GM18951 (cell line): Measurements from ENCODE around the gene ADAT1.
"Not testable (repeated sequence)": the region's sequence is repeated elsewhere in the genome, so short reads cannot be mapped to it uniquely, and the experiment has no call there.

ENCODE experiments used
- POLR2A ChIP-seq: IDR thresholded peaks from 4 replicates; pipeline ENCODE4 v1.6.1; 2011; ENCODE audit warnings: mild to moderate bottlenecking; ENCODE audit not compliant: insufficient read length, insufficient read depth; ENCODE audit errors: extremely low read depth
- in situ Hi-C: fragments of 300-500 bp; cut with MboI; formaldehyde crosslinking; loops from one replicate; pipeline ENCODE4 v1.12.0; 2022; ENCODE audit warnings: low sequenced_read_pairs, mixed read lengths, inconsistent platforms; ENCODE audit not compliant: unreplicated experiment

The ADAT1 gene

DNA sequence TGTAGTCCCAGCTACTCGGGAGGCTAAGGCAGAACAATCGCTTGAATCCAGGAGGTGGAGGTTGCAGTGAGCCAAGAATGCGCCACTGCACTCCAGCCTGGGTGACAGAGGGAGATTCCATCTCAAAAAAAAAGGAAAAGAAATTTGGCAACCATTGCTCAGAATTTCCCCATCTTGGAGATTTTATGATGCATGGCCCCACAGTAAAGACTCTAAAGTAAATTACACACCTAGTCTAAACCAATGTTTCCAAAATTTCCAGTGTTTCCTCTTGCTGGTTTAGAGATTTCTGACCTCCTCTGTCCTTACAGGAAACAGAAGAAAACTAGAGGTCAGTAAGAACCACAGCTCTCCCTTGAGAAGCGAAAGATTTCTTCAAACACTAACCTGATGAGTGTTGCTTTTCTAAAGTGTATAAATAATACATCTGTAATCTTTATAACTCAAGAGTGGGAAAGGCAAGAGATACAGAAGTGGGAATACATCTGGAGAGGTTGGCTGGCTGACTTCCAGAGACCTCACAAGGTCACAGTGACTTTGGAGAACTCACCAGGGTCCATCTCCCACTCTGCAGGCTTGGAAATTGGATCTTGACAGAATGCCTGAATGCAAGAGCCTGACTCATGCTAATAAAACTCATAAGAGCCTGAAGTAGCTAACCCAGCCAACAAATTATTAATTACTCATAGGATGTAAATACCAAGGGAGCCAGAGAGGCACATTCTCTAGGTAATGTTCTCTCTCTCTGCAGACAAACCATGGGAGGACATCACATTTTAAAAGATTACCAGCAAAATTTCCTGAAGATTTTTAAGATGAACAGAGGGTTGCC is 8.8 kb downstream of the ADAT1 start:
- in situ Hi-C loops: no loop called here

DNA sequence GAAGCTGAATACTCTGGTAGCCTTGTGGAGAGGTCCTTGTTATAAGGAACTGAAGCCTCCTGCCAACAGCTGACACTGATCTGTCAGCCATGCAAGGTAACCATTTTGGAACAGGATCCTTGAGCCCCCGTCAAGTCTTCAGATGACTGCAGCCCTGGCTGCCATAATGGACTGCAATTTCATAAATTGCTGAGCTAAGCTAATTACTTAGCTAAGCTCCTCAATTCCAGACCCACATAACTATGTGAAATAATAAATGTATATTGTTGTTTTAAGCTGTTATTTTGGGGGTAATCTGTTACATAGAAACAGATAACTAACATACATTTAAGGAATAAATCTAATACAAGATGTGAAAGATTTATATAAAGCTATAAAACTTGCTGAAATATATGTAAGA is 16.6 kb downstream of the ADAT1 start:
- in situ Hi-C loops: no loop called here

More for the DNA sequence above, 8.8 kb downstream of the ADAT1 start:
- TF ChIP-seq POLR2A: no peak

DNA sequence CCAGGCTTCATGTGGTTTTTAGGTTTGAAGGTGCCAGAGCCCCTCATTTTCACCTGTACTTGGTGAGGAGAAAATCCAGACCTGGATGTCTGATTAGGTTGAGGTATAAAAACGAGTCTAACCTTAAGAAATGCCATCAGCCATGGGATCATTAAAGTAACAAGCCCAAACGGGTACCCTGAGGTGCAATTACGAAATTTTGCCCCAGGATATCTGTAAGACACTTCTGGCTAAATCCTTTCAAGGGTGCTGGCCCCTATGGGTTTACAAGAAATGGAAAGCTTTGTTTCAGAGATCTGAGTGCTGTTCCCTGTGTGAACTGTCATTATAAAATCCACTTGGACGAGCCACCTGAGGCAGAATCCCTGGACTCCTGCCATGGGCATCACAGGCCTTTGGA is 19.8 kb downstream of the ADAT1 start:
- in situ Hi-C loops: no loop called here
- TF ChIP-seq POLR2A: no peak

More for the DNA sequence above, 16.6 kb downstream of the ADAT1 start:
- no peak for TF ChIP-seq POLR2A

DNA sequence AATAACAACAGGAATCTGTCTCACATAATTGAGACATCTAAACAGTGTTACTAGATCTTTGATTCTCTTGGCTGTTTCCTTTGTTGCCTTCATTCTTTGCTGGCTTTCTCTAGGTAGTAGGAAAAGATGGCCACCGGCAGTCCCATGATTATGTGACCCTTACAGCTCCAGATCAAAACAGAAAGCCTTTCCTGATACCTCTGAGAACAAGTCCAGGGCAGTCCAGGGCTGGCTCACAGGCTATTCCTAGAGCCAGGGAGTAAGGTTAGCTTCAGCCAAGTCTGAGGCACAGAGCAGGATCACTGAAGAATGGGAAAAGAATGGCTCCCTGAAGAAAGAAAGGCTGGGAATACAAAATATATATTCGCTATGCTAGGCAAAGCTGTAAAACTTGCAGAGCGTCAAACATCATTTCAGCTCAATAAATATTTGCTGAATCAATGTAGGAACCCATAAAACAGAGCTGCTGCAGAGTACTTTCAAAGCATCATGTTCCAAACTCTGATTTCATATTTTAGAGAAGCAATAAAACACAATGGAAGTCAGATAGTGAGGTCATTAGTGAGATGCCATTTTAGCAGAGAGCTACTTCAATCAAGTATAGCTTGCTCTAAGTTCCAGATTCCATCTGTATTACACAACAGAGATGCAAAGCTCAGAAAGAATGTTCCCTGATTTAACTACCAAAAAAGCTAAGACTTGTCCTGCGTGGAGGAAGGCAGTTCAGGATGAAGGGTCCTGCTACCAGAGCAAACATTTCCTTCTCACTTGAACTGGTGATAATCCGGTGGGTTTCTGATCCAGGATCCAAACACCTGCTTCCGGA is 23.4 kb downstream of the ADAT1 start:
- in situ Hi-C loops: no loop called here

DNA sequence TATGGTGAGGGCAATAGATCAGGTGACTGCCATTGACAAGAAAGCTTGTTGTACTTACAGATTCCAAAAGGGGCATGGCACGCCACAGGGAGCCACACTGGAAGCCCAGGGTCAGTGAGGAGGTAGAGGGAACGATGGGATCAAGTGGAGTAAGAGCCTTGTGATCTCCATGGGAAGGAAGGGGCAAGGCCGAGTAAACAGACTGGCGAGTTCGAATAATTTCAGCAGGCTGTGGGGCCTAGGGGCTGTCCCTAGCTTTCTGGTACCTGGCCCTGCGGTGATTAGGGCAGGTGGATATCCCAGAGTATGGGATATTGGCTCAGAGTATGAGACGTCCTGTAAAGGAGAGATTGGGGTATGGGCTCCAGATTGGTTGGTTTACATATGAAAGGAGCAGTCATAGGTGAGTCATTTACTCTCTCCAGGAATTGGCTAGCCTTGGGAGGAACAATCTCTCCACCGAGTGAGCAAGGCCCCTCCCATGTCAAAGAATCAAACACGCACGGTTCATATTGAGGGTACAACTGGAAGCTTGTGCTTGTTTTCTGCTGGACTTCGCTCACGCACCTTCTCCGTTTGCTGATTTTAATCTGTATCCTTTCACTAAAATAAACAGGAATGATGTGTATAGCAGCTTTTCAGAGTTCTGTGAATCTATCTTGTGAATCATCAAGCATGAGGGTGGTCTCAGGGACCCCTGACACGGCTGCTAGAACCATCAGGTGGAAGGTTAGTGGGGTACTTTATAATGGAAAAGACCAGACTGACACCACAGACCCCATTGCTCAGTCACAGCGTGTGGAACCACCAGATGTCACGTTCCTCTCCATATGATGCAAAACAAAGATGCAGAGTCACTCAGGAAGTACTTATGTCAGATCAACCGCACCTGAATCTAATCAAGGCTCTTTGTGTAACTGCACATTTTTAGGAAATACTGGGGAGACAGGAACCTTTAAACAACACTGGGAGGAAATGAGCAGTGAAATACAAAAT is 29.0 kb downstream of the ADAT1 start:
- no peak for TF ChIP-seq POLR2A
- in situ Hi-C loops: no loop called here

More for the DNA sequence above, 23.4 kb downstream of the ADAT1 start:
- no peak for TF ChIP-seq POLR2A

GRCh38 chr16:75593308-75593707 is 29.8 kb downstream of the ADAT1 start:
- TF ChIP-seq POLR2A: no peak
- in situ Hi-C loops: no loop called here

DNA sequence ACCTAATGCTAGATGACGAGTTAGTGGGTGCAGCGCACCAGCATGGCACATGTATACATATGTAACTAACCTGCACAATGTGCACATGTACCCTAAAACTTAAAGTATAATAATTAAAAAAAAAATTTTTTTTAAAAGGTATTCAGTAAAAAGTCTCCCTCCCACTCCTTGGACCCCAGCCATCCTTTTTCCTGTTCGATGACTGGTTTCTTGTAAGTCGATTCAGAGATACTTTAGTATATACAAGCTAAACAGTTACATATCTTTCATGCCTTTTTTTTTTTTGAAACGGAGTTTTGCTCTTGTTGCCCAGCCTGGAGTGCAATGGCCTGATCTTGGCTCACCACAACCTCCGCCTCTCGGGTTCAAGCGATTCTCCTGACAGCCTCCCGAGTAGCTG is 31.2 kb downstream of the ADAT1 start:
- in situ Hi-C loops: not testable (repeated sequence)

DNA sequence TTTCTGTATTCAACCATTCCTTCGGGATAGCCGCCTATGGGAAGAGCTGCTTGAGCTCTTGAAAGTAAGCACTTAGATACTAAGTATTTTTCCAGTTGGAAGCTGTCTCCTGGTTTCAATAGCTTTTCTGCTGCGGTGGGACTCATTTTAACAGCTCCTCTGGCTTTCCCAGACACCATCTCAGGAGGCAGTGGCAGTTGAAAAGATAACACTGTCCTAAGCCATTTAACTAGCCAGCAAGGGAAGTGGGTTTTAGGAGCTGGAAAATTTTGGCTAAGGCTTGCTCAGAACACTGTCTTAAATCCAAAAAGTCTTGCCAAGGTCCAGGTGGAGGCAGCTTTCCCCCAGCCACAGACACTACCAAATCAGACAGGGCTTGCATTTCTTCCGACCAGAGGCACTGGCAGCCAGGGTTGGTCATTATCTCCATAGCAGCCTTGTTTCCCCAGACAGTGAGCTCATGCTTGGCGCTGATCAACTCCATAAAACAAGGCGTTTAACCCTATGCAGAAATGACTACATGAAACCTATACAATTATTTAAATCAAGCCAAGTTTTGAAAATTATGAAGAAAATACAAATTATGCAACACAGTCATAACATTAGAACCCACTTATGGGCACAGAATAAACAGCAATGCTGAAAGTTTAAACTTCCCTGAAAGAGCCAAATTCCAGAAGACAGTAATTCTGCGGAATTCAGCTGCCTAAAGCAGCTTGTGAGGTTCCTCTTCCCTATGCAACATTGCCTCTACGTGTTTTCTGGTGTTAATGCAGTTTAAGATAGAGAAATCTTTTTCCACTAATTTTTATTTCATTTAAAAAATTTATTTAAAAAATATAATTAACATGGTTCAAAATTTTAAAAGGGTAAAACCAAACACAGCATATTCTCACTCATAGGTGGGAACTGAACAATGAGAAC is 31.9 kb downstream of the ADAT1 start:
- in situ Hi-C loops: no loop called here
- no peak for TF ChIP-seq POLR2A

GRCh38 chr16:75589306-75589705 is 33.8 kb downstream of the ADAT1 start:
- in situ Hi-C loops: no loop called here
- no peak for TF ChIP-seq POLR2A

GRCh38 chr16:75588716-75589115 is 34.4 kb downstream of the ADAT1 start:
- in situ Hi-C loops: no loop called here
- no peak for TF ChIP-seq POLR2A

DNA sequence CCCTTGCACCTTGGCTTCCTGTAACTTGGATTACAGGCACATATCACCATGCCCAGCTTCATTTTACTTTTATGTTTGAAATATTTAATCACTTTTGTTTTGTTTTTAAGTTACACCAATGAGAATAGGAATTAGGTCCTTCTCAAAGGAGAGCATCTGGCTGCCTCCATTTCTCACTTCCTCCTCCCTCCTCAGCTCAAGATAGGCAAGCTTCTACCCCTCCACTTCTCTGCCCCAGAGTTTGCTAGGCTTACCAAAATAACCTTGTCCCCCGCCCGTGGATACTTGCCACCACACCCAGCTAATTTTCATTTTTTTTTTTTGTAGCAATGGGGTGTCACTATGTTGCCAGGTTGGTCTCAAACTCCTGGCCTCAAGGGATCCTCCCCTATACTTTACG is 39.0 kb downstream of the ADAT1 start:
- in situ Hi-C loops: no loop called here
- no peak for TF ChIP-seq POLR2A

- in situ Hi-C loops: no loop called here
Measured at GRCh38 chr16:75579281-75579834, 43.7 kb downstream of the ADAT1 start.

More at GRCh38 chr16:75579281-75579834, 43.7 kb downstream of the ADAT1 start:
- no peak for TF ChIP-seq POLR2A
